ENCODE results near the gene C2. TPM values are rescaled to one million over a fixed set of nuclear protein-coding genes. Genes with fewer than 3 reads are reported as not detected.

The C2 gene
- total RNA-seq, 1 donor from 2014 or later: 2.9 TPM

GRCh38 chr6:31945507-31946369 lies 18.2 kb downstream of the C2 start, which contains the start of gene CFB:
CFB (plus strand) TSS chr6:31946095; CDS start chr6:31946222, 127 bp downstream.
- intact Hi-C loops (cut with DNase I): loop anchor here (5.0 kb wide), 1 partner anchor 43 kb away; the partner anchor contains the start of gene ZBTB12
- H3K27me3 ChIP-seq: no peaks in the 10 kb centered on the region
- H3K4me3 ChIP-seq: peak within 1 kb of the TSS; percentile 17 to 20
- no peak for TF ChIP-seq POLR2A (IDR thresholded peaks at IDR 0.05)
- TF ChIP-seq POLR2AphosphoS5 (IDR thresholded peaks at IDR 0.05; ENCODE audit: insufficient read depth in 1 of 2, low read depth in 1 of 2): peak; percentile 62 to 68
- DNase-seq (ENCODE audit: extremely low spot score in 2 of 2): peak in 1 of 2 donors; percentile 96
- H3K36me3 ChIP-seq: no peaks in the 10 kb centered on the region
- H3K4me1 ChIP-seq: peaks cover 19% of the 10 kb centered on the region
- no peaks in the 10 kb centered on the region for H3K9me3 ChIP-seq
- H3K27ac ChIP-seq: peak within 1 kb of the TSS; percentile 82

GRCh38 chr6:31946370-31946885 lies 18.9 kb downstream of the C2 start:
- Histone ChIP-seq H3K27me3 (no peaks in the 10 kb centered on the region), H3K36me3 (peaks cover 0 to 2% of the 10 kb centered on the region in 2 donors), H3K4me3 (no peak overlapping the region), H3K27ac (peak overlapping the region; percentile 82), H3K9me3 (no peaks in the 10 kb centered on the region), H3K4me1 (peaks cover 19% of the 10 kb centered on the region)
- intact Hi-C loops (cut with DNase I): loop anchor here (5.0 kb wide), 1 partner anchor 44 kb away; the partner anchor contains the start of gene ZBTB12
- no peak for TF ChIP-seq POLR2A (IDR thresholded peaks at IDR 0.05)
- TF ChIP-seq POLR2AphosphoS5 (IDR thresholded peaks at IDR 0.05; ENCODE audit: insufficient read depth in 1 of 2, low read depth in 1 of 2): no peak
- no peak for TF ChIP-seq CTCF (IDR thresholded peaks at IDR 0.05)
- no peak for DNase-seq (ENCODE audit: extremely low spot score in 2 of 2)

GRCh38 chr6:31947070-31947675 lies 19.7 kb downstream of the C2 start:
- H3K9me3 ChIP-seq: no peaks in the 10 kb centered on the region
- H3K36me3 ChIP-seq: peaks cover 0 to 10% of the 10 kb centered on the region in 2 donors
- H3K4me3 ChIP-seq: no peak overlapping the region
- no peak overlapping the region for H3K27ac ChIP-seq
- H3K27me3 ChIP-seq: no peaks in the 10 kb centered on the region
- intact Hi-C loops (cut with DNase I): loop anchor here (5.0 kb wide), 1 partner anchor 45 kb away; the partner anchor contains the start of gene ZBTB12
- TF ChIP-seq POLR2AphosphoS5 (IDR thresholded peaks at IDR 0.05; ENCODE audit: insufficient read depth in 1 of 2, low read depth in 1 of 2) (no peak), CTCF (IDR thresholded peaks at IDR 0.05) (no peak), POLR2A (IDR thresholded peaks at IDR 0.05) (no peak)
- DNase-seq (ENCODE audit: extremely low spot score in 2 of 2): no peak
- H3K4me1 ChIP-seq: peaks cover 19% of the 10 kb centered on the region

GRCh38 chr6:31947864-31948263 lies 20.3 kb downstream of the C2 start:
- TF ChIP-seq CTCF (IDR thresholded peaks at IDR 0.05) (no peak), POLR2AphosphoS5 (IDR thresholded peaks at IDR 0.05; ENCODE audit: insufficient read depth in 1 of 2, low read depth in 1 of 2) (no peak), POLR2A (IDR thresholded peaks at IDR 0.05) (no peak)
- Histone ChIP-seq H3K4me3 (no peak overlapping the region), H3K4me1 (peaks cover 19% of the 10 kb centered on the region), H3K9me3 (no peaks in the 10 kb centered on the region), H3K27me3 (no peaks in the 10 kb centered on the region), H3K36me3 (peaks cover 0 to 14% of the 10 kb centered on the region in 2 donors), H3K27ac (no peak overlapping the region)
- DNase-seq (ENCODE audit: extremely low spot score in 2 of 2): no peak
- intact Hi-C loops (cut with DNase I): loop anchor here (5.0 kb wide), 1 partner anchor 46 kb away; the partner anchor contains the start of gene ZBTB12

GRCh38 chr6:31948306-31948705 lies 20.8 kb downstream of the C2 start:
- Histone ChIP-seq H3K4me3 (no peak overlapping the region), H3K36me3 (peaks cover 0 to 18% of the 10 kb centered on the region in 2 donors), H3K4me1 (peaks cover 19% of the 10 kb centered on the region), H3K27me3 (no peaks in the 10 kb centered on the region), H3K9me3 (no peaks in the 10 kb centered on the region), H3K27ac (no peak overlapping the region)
- DNase-seq (ENCODE audit: extremely low spot score in 2 of 2): no peak
- intact Hi-C loops (cut with DNase I): loop anchor here (5.0 kb wide), 1 partner anchor 46 kb away; the partner anchor contains the start of gene ZBTB12
- TF ChIP-seq POLR2A (IDR thresholded peaks at IDR 0.05): no peak
- TF ChIP-seq CTCF (IDR thresholded peaks at IDR 0.05): no peak
- TF ChIP-seq POLR2AphosphoS5 (IDR thresholded peaks at IDR 0.05; ENCODE audit: insufficient read depth in 1 of 2, low read depth in 1 of 2): no peak

Data from vagina (tissue), 2 donors.